ENCODE results near the gene PITPNC1.

GRCh38 chr17:67488768-67489167, 111.7 kb downstream of the PITPNC1 start:
- TF ChIP-seq POLR2AphosphoS5 (IDR thresholded peaks at IDR 0.05; ENCODE audit: low read depth, low read length) (no peak), CTCF (IDR thresholded peaks at IDR 0.05) (no peak), TCF7L2 (IDR thresholded peaks at IDR 0.05; ENCODE audit: low read depth, low read length) (no peak), REST (IDR thresholded peaks at IDR 0.05; ENCODE audit: insufficient read depth in 1 of 2, low read depth in 2 of 2, low read length in 1 of 2) (no peak), SIN3A (IDR thresholded peaks at IDR 0.05; ENCODE audit: borderline replicate concordance, insufficient read depth, low read depth, low read length) (no peak)

All from Panc1 (cell line).